GM13976 (cell line): ENCODE data around the gene DNAL1.

Source experiments
- DNase-seq: peaks from one replicate; pipeline ENCODE4 v3.0.0; 2012; ENCODE audit warnings: low spot score
- in situ Hi-C: fragments of 300-500 bp; cut with MboI; formaldehyde crosslinking; loops from one replicate; pipeline ENCODE4 v1.12.0; 2022; ENCODE audit warnings: low sequenced_read_pairs, mixed read lengths, inconsistent platforms; ENCODE audit not compliant: unreplicated experiment
- TF ChIP-seq, protein P1 (sequence below): IDR thresholded peaks from 2 replicates; pipeline ENCODE4 v1.5.1; 2012; ENCODE audit warnings: borderline replicate concordance, mild to moderate bottlenecking; ENCODE audit not compliant: insufficient read depth; ENCODE audit errors: extremely low read depth, missing control alignments, control extremely low read depth

The DNAL1 gene

GRCh38 chr14:73741386-73741875 is 96.6 kb downstream of the DNAL1 start:
- peak; percentile 80 for DNase-seq
- in situ Hi-C loops, result loop anchor here (25.0 kb wide), 1 partner anchor 296 kb away; no protein-coding TSS in a partner anchor
- TF ChIP-seq, protein P1, sequence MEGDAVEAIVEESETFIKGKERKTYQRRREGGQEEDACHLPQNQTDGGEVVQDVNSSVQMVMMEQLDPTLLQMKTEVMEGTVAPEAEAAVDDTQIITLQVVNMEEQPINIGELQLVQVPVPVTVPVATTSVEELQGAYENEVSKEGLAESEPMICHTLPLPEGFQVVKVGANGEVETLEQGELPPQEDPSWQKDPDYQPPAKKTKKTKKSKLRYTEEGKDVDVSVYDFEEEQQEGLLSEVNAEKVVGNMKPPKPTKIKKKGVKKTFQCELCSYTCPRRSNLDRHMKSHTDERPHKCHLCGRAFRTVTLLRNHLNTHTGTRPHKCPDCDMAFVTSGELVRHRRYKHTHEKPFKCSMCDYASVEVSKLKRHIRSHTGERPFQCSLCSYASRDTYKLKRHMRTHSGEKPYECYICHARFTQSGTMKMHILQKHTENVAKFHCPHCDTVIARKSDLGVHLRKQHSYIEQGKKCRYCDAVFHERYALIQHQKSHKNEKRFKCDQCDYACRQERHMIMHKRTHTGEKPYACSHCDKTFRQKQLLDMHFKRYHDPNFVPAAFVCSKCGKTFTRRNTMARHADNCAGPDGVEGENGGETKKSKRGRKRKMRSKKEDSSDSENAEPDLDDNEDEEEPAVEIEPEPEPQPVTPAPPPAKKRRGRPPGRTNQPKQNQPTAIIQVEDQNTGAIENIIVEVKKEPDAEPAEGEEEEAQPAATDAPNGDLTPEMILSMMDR, result no peak

DNA sequence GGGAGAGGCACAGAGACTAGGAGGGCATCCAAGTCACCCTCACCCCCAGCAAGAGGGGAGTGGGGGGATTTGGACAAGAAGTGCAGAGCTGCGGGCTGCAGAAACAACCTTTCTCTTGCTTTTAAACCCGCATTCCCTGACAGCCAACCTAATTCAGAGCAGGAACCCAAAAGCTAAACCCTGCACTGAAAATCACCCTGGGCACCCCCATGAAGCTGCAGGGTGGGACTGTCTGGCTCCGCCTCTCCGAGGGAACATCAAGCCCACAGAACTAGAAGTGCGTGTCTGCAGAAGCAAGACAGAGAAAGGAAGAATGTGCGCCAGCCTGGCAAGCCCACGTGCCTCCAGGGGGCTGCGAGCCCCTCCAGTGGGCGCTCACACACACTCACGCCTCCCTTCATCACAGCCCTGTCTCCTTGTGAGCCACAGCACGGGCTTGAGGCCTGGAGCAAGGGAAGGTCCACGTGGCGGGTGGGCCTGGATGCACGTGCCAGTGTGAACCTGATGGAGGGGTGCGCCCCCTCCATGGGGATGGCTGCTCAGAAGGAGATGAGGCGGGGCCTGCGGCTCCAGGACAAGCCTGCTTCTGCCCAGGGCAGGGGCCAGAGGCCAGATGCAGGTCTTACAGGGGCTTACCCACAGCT is 97.2 kb downstream of the DNAL1 start:
- TF ChIP-seq, protein P1, result no peak
- no peak for DNase-seq
- in situ Hi-C loops, result loop anchor here (25.0 kb wide), 1 partner anchor 295 kb away; no protein-coding TSS in a partner anchor

DNA sequence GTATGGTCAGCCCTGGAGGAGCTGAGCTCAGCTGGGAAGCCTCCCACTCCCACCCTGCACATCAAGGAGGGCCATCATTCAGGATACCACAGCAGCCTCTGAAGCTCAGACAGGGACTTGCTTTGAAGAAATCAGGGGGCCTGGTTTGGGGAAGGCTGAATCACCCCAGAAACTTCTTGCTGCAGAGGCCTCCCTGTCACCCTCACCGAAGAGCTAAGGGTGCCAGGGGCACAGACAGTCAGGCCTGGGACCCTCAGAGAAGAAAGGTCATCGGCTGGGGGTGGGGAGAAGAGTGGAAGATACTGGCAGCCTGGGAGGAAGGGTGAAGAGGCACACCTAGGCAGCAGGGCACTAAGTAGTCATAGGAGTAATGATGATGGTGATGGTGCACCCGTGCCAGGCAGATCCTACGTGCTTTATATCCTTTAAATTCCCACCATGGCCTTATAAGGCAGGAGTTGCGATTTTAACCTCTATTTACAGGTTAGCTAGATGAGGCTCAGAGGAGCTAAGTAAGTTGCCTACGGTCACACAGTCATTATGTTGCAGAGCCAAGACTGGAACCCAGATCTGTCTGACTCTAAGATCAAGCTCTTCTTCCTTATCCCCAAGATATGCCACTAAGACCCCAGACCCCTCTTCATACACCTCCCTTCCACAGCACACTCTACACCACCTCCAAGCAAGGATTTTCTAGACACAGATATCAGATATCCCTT is 97.9 kb downstream of the DNAL1 start:
- DNase-seq, result no peak
- in situ Hi-C loops, result loop anchor here (25.0 kb wide), 1 partner anchor 295 kb away; no protein-coding TSS in a partner anchor
- TF ChIP-seq, protein P1, result no peak

- TF ChIP-seq, protein P1, result no peak
- no peak for DNase-seq
- in situ Hi-C loops, result loop anchor here (25.0 kb wide), 1 partner anchor 294 kb away; no protein-coding TSS in a partner anchor
Measured at GRCh38 chr14:73743431-73743931, 98.7 kb downstream of the DNAL1 start.

DNA sequence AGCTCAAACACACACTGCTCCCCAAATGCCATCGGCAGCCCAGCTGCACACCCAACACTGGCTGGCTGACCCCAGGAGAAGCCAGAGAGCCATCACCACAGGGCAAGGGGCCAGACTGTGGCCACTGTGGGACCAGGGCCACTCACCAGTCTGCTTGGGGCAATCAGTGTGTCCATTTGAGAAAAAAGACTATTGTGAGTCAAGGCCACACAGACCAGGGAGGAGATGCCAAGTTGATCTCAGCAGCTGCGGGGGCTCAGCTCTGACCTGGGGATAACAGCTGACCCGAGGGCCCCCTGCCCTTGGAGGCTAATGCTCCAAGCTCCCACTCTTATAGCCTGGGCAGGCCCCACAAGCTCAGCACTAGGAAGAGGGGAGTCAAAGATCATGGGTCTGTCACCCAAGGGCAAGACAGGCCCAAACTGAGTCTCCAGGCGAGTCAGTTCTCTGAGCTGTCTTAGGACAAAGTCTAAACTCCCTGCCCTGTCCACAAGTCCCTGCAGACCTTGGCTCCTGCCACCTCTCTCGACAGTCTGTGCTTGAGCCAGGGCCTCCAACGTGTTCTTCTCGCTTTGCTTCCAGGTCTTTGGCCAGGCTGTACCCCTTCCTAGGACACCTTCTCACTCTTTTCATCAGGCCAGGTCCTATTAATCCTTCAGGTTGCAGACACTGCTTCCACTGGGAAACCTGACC is 99.5 kb downstream of the DNAL1 start:
- in situ Hi-C loops, result loop anchor here (25.0 kb wide), 1 partner anchor 293 kb away; no protein-coding TSS in a partner anchor
- DNase-seq, result no peak
- TF ChIP-seq, protein P1, result no peak

GRCh38 chr14:73744874-73745529 is 100.2 kb downstream of the DNAL1 start:
- in situ Hi-C loops, result loop anchor here (25.0 kb wide), 1 partner anchor 292 kb away; no protein-coding TSS in a partner anchor
- TF ChIP-seq, protein P1, result no peak
- no peak for DNase-seq
